GM23338 (cell line): ENCODE data around the gene TRMT44.

ENCODE experiments used
- CTCF ChIP-seq, 2 experiments: fragments of 200-600 bp in 1 of 2; sonication (generic) in 1 of 2; conservative IDR thresholded peaks; 2 replicates each; pipeline versions ENCODE4 v1.5.1 to v1.6.1; 2016 to 2017; ENCODE audit warnings: antibody characterized with exemption in 2 of 2, low read depth in 2 of 2, mild to moderate bottlenecking in 2 of 2, moderate library complexity in 1 of 2
- NANOG ChIP-seq: IDR thresholded peaks from 2 replicates; pipeline ENCODE4 v1.6.1; 2016; ENCODE audit warnings: antibody characterized with exemption, borderline replicate concordance

GRCh38 chr4:8439168-8439567 lies 1.4 kb upstream of the TRMT44 start:
- TF ChIP-seq CTCF (conservative IDR thresholded peaks at IDR 0.05; ENCODE audit: low read depth in 2 of 2): no peak
- no peak for TF ChIP-seq NANOG
